Esophagus squamous epithelium (tissue), 5 donors: ENCODE results near the gene FOXP3. TPM values are rescaled to one million over a fixed set of nuclear protein-coding genes. Genes with fewer than 3 reads are reported as not detected.

ENCODE experiments used
- DNase-seq: peaks from one replicate; lab custom pipeline; 2025; lab: John Stamatoyannopoulos, UW
- H3K27ac ChIP-seq, 4 donors: fragments of 200-600 bp; sonication (generic); one replicate each; pipeline ENCODE4 v1.5.1; 2016 to 2019; ENCODE audit warnings: mild to moderate bottlenecking in 1 of 4
- H3K27me3 ChIP-seq, 4 donors: fragments of 200-600 bp; sonication (generic); 1 replicate in 3 of 4; 2 replicates in 1 of 4; pipeline versions ENCODE4 v1.5.1 to v1.6.0; 2017 to 2021; ENCODE audit warnings: antibody characterized with exemption in 1 of 4
- H3K36me3 ChIP-seq, 3 donors: fragments of 200-600 bp; sonication (generic); one replicate each; pipeline ENCODE4 v1.5.1; 2016 to 2019
- H3K4me1 ChIP-seq, 3 donors: fragments of 200-600 bp; sonication (generic); one replicate each; pipeline ENCODE4 v1.5.1; 2017 to 2019
- H3K4me3 ChIP-seq, 4 donors: fragments of 200-600 bp; sonication (generic); 1 replicate in 3 of 4; 2 replicates in 1 of 4; pipeline ENCODE4 v1.5.1; 2016 to 2019; ENCODE audit warnings: mild to moderate bottlenecking in 2 of 4, moderate library complexity in 1 of 4
- H3K9me3 ChIP-seq, 3 donors: fragments of 200-600 bp; sonication (generic); one replicate each; pipeline ENCODE4 v1.5.1; 2016 to 2019
- POLR2A ChIP-seq, 4 donors: fragments of 450-650 bp; IDR thresholded peaks; one replicate each; pipeline ENCODE4 v1.6.1; 2017; ENCODE audit warnings: antibody characterized with exemption in 4 of 4, mild to moderate bottlenecking in 4 of 4, moderate library complexity in 3 of 4
- WGBS, 2 donors: methylation state at CpG; one replicate each; pipeline ENCODE4 v1.1.5; 2018; 5-methylcytosine and 5-hydroxymethylcytosine counted together
- intact Hi-C: fragments of 100-400 bp; cut with DNase I; formaldehyde crosslinking; loops from one replicate; pipeline ENCODE4 v1.15.0; 2022
- total RNA-seq, 4 donors: library from RNA; depleted of rRNA; stranded (reverse); fragments of >200 nt; gene quantifications; one replicate each; pipeline ENCODE4 v1.1.0, GENCODE V29; 2016
- TF ChIP-seq, protein P1 (sequence below), 6 experiments: fragments of 450-650 bp in 4 of 6; fragments of 200-600 bp in 2 of 6; sonication (generic) in 2 of 6; IDR thresholded peaks; one replicate each; pipeline ENCODE4 v1.5.1; 2016 to 2019; ENCODE audit warnings: antibody characterized with exemption in 6 of 6, mild to moderate bottlenecking in 4 of 6, moderate library complexity in 4 of 6
- donor health status: DM: yes; HTN: yes; CAD: no.

The FOXP3 gene
- total RNA-seq, 4 donors from 2014 or later, result 0.38 to 2.1 (median 0.81) TPM

DNA sequence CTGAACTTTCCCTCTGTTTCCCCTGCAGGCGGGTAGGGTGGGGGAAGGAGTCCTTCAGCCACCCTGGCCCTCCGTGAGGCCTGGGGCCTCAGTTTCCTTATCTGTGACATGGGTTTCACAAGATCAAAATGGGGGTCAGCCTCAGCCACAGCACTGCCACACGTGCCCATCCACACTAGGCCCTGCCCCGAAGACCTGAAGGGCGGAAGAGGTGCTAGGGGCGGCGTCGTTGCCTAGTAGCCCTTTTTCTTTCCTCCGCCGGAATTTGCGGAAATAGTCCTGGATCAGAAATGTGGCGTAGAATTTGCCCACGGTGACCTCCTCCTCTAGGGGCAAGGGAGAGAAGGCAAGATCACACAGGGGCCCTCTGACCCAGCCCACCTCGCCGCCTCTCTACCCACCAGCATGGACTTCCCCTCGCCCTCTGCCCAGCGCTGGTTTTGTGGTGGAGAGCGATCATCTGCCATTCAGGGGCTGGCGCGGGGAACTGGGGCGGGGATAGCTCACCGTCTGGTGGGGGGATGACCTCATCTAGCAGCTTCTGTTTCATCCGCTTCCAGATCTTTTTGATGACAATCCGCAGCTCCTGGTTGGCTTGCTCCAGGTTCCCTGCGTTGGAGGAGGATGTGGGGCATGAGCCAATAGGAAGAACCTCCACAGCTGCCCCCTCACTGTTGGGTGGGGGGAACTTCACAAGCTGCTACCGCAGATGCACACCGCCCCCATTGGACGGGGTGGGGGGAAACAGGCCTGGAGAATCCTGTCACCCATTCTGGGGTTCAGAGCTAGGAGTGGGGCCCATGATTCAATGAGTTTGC lies 54.9 kb downstream of the FOXP3 start:
- DNase-seq, result no peak
- intact Hi-C loops, result no loop called here
- Histone ChIP-seq H3K36me3 (no peaks in the 10 kb centered on the region), H3K4me3 (no peak overlapping the region), H3K4me1 (no peaks in the 10 kb centered on the region), H3K27me3 (peaks cover 0 to 13% (median 0%) of the 10 kb centered on the region in 4 donors), H3K27ac (no peak overlapping the region), H3K9me3 (no peaks in the 10 kb centered on the region)
- TF ChIP-seq POLR2A (IDR thresholded peaks at IDR 0.05), result no peak
- TF ChIP-seq, protein P1, sequence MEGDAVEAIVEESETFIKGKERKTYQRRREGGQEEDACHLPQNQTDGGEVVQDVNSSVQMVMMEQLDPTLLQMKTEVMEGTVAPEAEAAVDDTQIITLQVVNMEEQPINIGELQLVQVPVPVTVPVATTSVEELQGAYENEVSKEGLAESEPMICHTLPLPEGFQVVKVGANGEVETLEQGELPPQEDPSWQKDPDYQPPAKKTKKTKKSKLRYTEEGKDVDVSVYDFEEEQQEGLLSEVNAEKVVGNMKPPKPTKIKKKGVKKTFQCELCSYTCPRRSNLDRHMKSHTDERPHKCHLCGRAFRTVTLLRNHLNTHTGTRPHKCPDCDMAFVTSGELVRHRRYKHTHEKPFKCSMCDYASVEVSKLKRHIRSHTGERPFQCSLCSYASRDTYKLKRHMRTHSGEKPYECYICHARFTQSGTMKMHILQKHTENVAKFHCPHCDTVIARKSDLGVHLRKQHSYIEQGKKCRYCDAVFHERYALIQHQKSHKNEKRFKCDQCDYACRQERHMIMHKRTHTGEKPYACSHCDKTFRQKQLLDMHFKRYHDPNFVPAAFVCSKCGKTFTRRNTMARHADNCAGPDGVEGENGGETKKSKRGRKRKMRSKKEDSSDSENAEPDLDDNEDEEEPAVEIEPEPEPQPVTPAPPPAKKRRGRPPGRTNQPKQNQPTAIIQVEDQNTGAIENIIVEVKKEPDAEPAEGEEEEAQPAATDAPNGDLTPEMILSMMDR (IDR thresholded peaks at IDR 0.05), result no peak
- 9 to 30% methylated on average over 2 to 7 of the region's 28 CpGs for WGBS, 2 donors

DNA sequence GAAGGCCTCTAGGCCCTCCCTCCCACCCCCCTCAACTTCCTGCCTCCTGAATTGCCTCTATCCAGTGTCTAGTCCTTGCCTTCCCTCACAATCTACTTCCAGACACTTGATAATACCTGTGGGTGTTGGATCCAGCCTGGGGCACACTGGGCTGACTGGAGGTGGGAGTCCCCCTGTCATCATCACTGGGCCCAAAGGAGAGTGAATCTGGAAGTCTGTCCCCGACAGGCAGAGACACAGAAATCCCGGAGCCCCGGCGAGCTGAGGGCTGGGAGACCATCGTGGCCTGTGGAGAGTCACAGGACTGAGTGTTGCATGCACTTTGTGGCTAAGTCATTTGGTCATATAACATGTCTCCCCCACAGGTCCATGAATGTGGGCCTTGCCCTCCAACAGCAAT lies 56.1 kb downstream of the FOXP3 start:
- Histone ChIP-seq H3K27ac (no peak overlapping the region), H3K36me3 (no peaks in the 10 kb centered on the region), H3K9me3 (no peaks in the 10 kb centered on the region), H3K4me1 (no peaks in the 10 kb centered on the region), H3K27me3 (peaks cover 0 to 13% (median 0%) of the 10 kb centered on the region in 4 donors), H3K4me3 (no peak overlapping the region)
- intact Hi-C loops, result no loop called here
- no CpG with 5 or more reads among the region's 5 CpGs for WGBS, 2 donors
- no peak for TF ChIP-seq POLR2A (IDR thresholded peaks at IDR 0.05)
- TF ChIP-seq, protein P1 (IDR thresholded peaks at IDR 0.05), result no peak
- no peak for DNase-seq

DNA sequence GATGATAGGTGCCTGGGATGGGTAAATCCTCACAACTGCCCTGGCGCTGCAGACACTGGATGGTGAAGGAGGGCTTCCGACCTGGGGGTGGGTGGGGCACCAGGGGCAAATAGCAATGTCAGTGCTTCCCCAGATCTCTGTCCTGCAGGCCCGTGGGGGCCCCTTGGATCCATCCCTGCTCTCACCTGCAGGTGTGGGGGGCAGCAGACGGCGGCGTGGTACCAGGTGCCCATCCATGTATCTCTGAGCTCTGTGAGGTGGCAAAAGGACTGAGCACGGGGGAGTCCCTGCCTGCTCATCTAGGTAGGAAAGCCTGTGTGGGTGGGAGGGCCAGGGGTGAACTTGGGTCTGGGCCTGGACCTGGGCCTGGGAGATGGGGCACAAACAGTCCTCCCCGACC lies 58.0 kb downstream of the FOXP3 start:
- no peak overlapping the region for H3K4me3 ChIP-seq
- no peaks in the 10 kb centered on the region for H3K4me1 ChIP-seq
- no peak for DNase-seq
- 72% methylated on average over 4 of the region's 8 CpGs; no CpG with 5 or more reads in 1 of the 2 donors for WGBS, 2 donors
- TF ChIP-seq POLR2A (IDR thresholded peaks at IDR 0.05), result no peak
- TF ChIP-seq, protein P1 (IDR thresholded peaks at IDR 0.05), result no peak
- intact Hi-C loops, result no loop called here
- H3K36me3 ChIP-seq, result no peaks in the 10 kb centered on the region
- H3K27me3 ChIP-seq, result peaks cover 0 to 13% (median 0%) of the 10 kb centered on the region in 4 donors
- no peak overlapping the region for H3K27ac ChIP-seq
- no peaks in the 10 kb centered on the region for H3K9me3 ChIP-seq

DNA sequence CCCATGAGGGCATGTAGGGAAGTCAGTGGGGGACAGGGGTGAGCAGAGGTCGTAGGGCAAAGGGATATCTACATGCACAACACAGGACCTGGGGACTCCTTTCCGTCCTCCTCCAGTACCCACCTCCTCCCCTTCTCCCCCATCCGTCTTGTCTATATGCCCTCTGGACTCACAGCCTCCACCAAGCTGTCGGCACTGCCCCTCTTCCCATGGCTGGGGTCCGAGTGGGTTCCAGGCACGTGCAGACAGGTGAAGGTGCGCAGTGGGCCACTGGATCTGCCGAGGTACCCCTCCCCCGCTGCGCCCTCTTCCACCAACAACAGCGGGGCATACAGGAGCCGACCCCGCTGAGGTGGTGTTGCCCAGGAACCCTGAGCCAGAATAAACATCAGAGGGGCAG lies 59.1 kb downstream of the FOXP3 start:
- no peaks in the 10 kb centered on the region for H3K4me1 ChIP-seq
- H3K27me3 ChIP-seq, result peaks cover 0 to 11% (median 0%) of the 10 kb centered on the region in 4 donors
- TF ChIP-seq POLR2A (IDR thresholded peaks at IDR 0.05), result no peak
- TF ChIP-seq, protein P1 (IDR thresholded peaks at IDR 0.05), result no peak
- intact Hi-C loops, result no loop called here
- no peak for DNase-seq
- H3K9me3 ChIP-seq, result no peaks in the 10 kb centered on the region
- 63 to 70% methylated on average over 3 to 4 of the region's 13 CpGs for WGBS, 2 donors
- H3K4me3 ChIP-seq, result no peak overlapping the region
- no peak overlapping the region for H3K27ac ChIP-seq
- no peaks in the 10 kb centered on the region for H3K36me3 ChIP-seq

DNA sequence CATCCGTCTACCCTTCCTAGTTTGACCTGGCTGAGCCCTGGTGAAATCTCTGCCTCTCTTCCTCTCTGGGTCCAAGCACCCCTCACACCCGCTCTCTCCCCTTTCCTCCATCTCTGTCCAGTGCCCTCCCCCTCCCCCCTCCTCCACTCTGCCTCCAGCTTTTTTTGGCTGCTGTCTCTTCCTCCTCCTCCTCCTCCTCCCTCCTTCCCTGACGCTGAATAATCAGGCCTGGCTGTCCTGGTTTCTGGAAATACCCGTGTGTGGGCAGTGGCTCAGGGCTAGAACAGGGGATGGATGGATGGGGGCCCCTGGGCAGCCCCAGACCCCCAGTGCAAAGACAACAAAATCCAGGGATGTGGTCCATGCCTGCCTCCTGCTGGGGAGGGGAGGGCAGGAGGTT lies 59.8 kb downstream of the FOXP3 start:
- H3K9me3 ChIP-seq, result no peaks in the 10 kb centered on the region
- peaks cover 0 to 3% (median 1%) of the 10 kb centered on the region in 3 donors for H3K4me1 ChIP-seq
- H3K27ac ChIP-seq, result no peak overlapping the region
- TF ChIP-seq POLR2A (IDR thresholded peaks at IDR 0.05), result no peak
- TF ChIP-seq, protein P1 (IDR thresholded peaks at IDR 0.05), result no peak
- DNase-seq, result no peak
- intact Hi-C loops, result no loop called here
- H3K27me3 ChIP-seq, result peaks cover 0 to 5% (median 0%) of the 10 kb centered on the region in 4 donors
- WGBS, 2 donors, result 43 to 80% methylated on average over 1 to 3 of the region's 4 CpGs
- H3K4me3 ChIP-seq, result no peak overlapping the region
- H3K36me3 ChIP-seq, result no peaks in the 10 kb centered on the region
